ENCODE measurements around the gene SMG9.

Gene SMG9

GRCh38 chr19:43724896-43725295 is 29.9 kb downstream of the SMG9 start:
- Histone ChIP-seq H4K8ac (ENCODE audit: low read length) (no peak overlapping the region), H3K18ac (ENCODE audit: low read depth in 1 of 2, low read length in 2 of 2) (no peak overlapping the region), H3K9me3 (ENCODE audit: control insufficient read depth, low read length) (no peaks in the 10 kb centered on the region), H2AFZ (ENCODE audit: low read depth, low read length) (no peak overlapping the region), H3K36me3 (ENCODE audit: control insufficient read depth in 1 of 2, insufficient read depth in 2 of 2, low read depth in 1 of 2, low read length in 2 of 2) (peaks cover 26 to 29% of the 10 kb centered on the region in 2 experiments), H2BK15ac (ENCODE audit: low read depth, poor library complexity, severe bottlenecking) (no peak overlapping the region), H3K4me2 (ENCODE audit: low read length, poor library complexity, severe bottlenecking) (no peak overlapping the region), H3K4me1 (ENCODE audit: control insufficient read depth, insufficient read depth, low read depth, low read length) (peaks cover 3% of the 10 kb centered on the region), H3K4me3 (ENCODE audit: insufficient read depth in 1 of 2, low read depth in 1 of 2, low read length in 2 of 2) (no peak overlapping the region), H2BK5ac (ENCODE audit: low read depth, low read length, poor library complexity, severe bottlenecking) (no peak overlapping the region), H4K91ac (ENCODE audit: low read length) (no peak overlapping the region), H2BK12ac (ENCODE audit: low read length in 2 of 2) (no peak overlapping the region), H3K27ac (ENCODE audit: low read length, poor library complexity, severe bottlenecking) (no peak overlapping the region), H3K4ac (ENCODE audit: low read depth in 1 of 2, low read length in 2 of 2) (no peak overlapping the region), H3K27me3 (ENCODE audit: control insufficient read depth in 1 of 2, insufficient read depth in 1 of 2, low read length in 2 of 2) (no peaks in the 10 kb centered on the region), H3K9ac (ENCODE audit: low read length) (no peak overlapping the region), H3K14ac (ENCODE audit: low read length in 2 of 2) (no peak overlapping the region), H3K79me1 (replicated peaks; ENCODE audit: low read length, poor library complexity, severe bottlenecking) (no peaks in the 10 kb centered on the region), H2AK5ac (ENCODE audit: low read length, severe bottlenecking) (no peak overlapping the region), H3K23ac (ENCODE audit: low read length in 2 of 2) (no peak overlapping the region), H2BK120ac (ENCODE audit: low read depth, low read length) (no peak overlapping the region)
- WGBS = 94% methylated on average over 7 of the region's 8 CpGs
- no peak for DNase-seq

GRCh38 chr19:43723588-43723987 is 31.2 kb downstream of the SMG9 start:
- Histone ChIP-seq H3K4ac (ENCODE audit: low read depth in 1 of 2, low read length in 2 of 2) (no peak overlapping the region), H3K9ac (ENCODE audit: low read length) (no peak overlapping the region), H3K14ac (ENCODE audit: low read length in 2 of 2) (no peak overlapping the region), H3K27me3 (ENCODE audit: control insufficient read depth in 1 of 2, insufficient read depth in 1 of 2, low read length in 2 of 2) (no peaks in the 10 kb centered on the region), H3K4me1 (ENCODE audit: control insufficient read depth, insufficient read depth, low read depth, low read length) (peaks cover 2% of the 10 kb centered on the region), H4K91ac (ENCODE audit: low read length) (no peak overlapping the region), H3K79me1 (replicated peaks; ENCODE audit: low read length, poor library complexity, severe bottlenecking) (no peaks in the 10 kb centered on the region), H3K23ac (ENCODE audit: low read length in 2 of 2) (no peak overlapping the region), H2BK5ac (ENCODE audit: low read depth, low read length, poor library complexity, severe bottlenecking) (no peak overlapping the region), H2AFZ (ENCODE audit: low read depth, low read length) (no peak overlapping the region), H3K9me3 (ENCODE audit: control insufficient read depth, low read length) (no peaks in the 10 kb centered on the region), H4K8ac (ENCODE audit: low read length) (no peak overlapping the region), H3K18ac (ENCODE audit: low read depth in 1 of 2, low read length in 2 of 2) (no peak overlapping the region), H2BK12ac (ENCODE audit: low read length in 2 of 2) (no peak overlapping the region), H2BK120ac (ENCODE audit: low read depth, low read length) (no peak overlapping the region), H2BK15ac (ENCODE audit: low read depth, poor library complexity, severe bottlenecking) (no peak overlapping the region), H2AK5ac (ENCODE audit: low read length, severe bottlenecking) (no peak overlapping the region), H3K36me3 (ENCODE audit: control insufficient read depth in 1 of 2, insufficient read depth in 2 of 2, low read depth in 1 of 2, low read length in 2 of 2) (peaks cover 13 to 20% of the 10 kb centered on the region in 2 experiments), H3K4me3 (ENCODE audit: insufficient read depth in 1 of 2, low read depth in 1 of 2, low read length in 2 of 2) (no peak overlapping the region), H3K4me2 (ENCODE audit: low read length, poor library complexity, severe bottlenecking) (no peak overlapping the region), H3K27ac (ENCODE audit: low read length, poor library complexity, severe bottlenecking) (no peak overlapping the region)
- 71% methylated on average over 8 of the region's 8 CpGs for WGBS
- DNase-seq = no peak

- H4K91ac ChIP-seq (ENCODE audit: low read length) = no peak overlapping the region
- H3K36me3 ChIP-seq (ENCODE audit: control insufficient read depth in 1 of 2, insufficient read depth in 2 of 2, low read depth in 1 of 2, low read length in 2 of 2) = peaks cover 0 to 4% of the 10 kb centered on the region in 2 experiments
- no peak overlapping the region for H3K27ac ChIP-seq (ENCODE audit: low read length, poor library complexity, severe bottlenecking)
- H4K8ac ChIP-seq (ENCODE audit: low read length) = no peak overlapping the region
- peaks cover 0 to 2% of the 10 kb centered on the region in 2 experiments for H3K27me3 ChIP-seq (ENCODE audit: control insufficient read depth in 1 of 2, insufficient read depth in 1 of 2, low read length in 2 of 2)
- H3K4me2 ChIP-seq (ENCODE audit: low read length, poor library complexity, severe bottlenecking) = no peak overlapping the region
- H3K9ac ChIP-seq (ENCODE audit: low read length) = no peak overlapping the region
- no peak overlapping the region for H2BK120ac ChIP-seq (ENCODE audit: low read depth, low read length)
- no peaks in the 10 kb centered on the region for H3K79me1 ChIP-seq (replicated peaks; ENCODE audit: low read length, poor library complexity, severe bottlenecking)
- H2BK15ac ChIP-seq (ENCODE audit: low read depth, poor library complexity, severe bottlenecking) = no peak overlapping the region
- no peak overlapping the region for H2BK5ac ChIP-seq (ENCODE audit: low read depth, low read length, poor library complexity, severe bottlenecking)
- H2BK12ac ChIP-seq (ENCODE audit: low read length in 2 of 2) = no peak overlapping the region
- no peak for DNase-seq
- no peaks in the 10 kb centered on the region for H3K9me3 ChIP-seq (ENCODE audit: control insufficient read depth, low read length)
- no peak overlapping the region for H3K14ac ChIP-seq (ENCODE audit: low read length in 2 of 2)
- no peak overlapping the region for H2AK5ac ChIP-seq (ENCODE audit: low read length, severe bottlenecking)
- no peak overlapping the region for H2AFZ ChIP-seq (ENCODE audit: low read depth, low read length)
- no peak overlapping the region for H3K4me3 ChIP-seq (ENCODE audit: insufficient read depth in 1 of 2, low read depth in 1 of 2, low read length in 2 of 2)
- WGBS = 82% methylated on average over 5 of the region's 5 CpGs
- peaks cover 2% of the 10 kb centered on the region for H3K4me1 ChIP-seq (ENCODE audit: control insufficient read depth, insufficient read depth, low read depth, low read length)
- no peak overlapping the region for H3K23ac ChIP-seq (ENCODE audit: low read length in 2 of 2)
- H3K18ac ChIP-seq (ENCODE audit: low read depth in 1 of 2, low read length in 2 of 2) = no peak overlapping the region
- H3K4ac ChIP-seq (ENCODE audit: low read depth in 1 of 2, low read length in 2 of 2) = no peak overlapping the region
These were observed 33.2 kb downstream of the SMG9 start for GRCh38 chr19:43721469-43722048.

- 89% methylated on average over 10 of the region's 10 CpGs for WGBS
- Histone ChIP-seq H4K91ac (ENCODE audit: low read length) (no peak overlapping the region), H3K27me3 (ENCODE audit: control insufficient read depth in 1 of 2, insufficient read depth in 1 of 2, low read length in 2 of 2) (peaks cover 0 to 2% of the 10 kb centered on the region in 2 experiments)
These were observed 33.8 kb downstream of the SMG9 start for GRCh38 chr19:43720936-43721335.

More at GRCh38 chr19:43720936-43721335, 33.8 kb downstream of the SMG9 start:
- H3K36me3 ChIP-seq (ENCODE audit: control insufficient read depth in 1 of 2, insufficient read depth in 2 of 2, low read depth in 1 of 2, low read length in 2 of 2) = peaks cover 0 to 4% of the 10 kb centered on the region in 2 experiments
- no peak overlapping the region for H2BK12ac ChIP-seq (ENCODE audit: low read length in 2 of 2)
- H3K9me3 ChIP-seq (ENCODE audit: control insufficient read depth, low read length) = no peaks in the 10 kb centered on the region
- no peak overlapping the region for H3K4me3 ChIP-seq (ENCODE audit: insufficient read depth in 1 of 2, low read depth in 1 of 2, low read length in 2 of 2)
- H3K79me1 ChIP-seq (replicated peaks; ENCODE audit: low read length, poor library complexity, severe bottlenecking) = no peaks in the 10 kb centered on the region
- no peak overlapping the region for H3K4me2 ChIP-seq (ENCODE audit: low read length, poor library complexity, severe bottlenecking)
- no peak overlapping the region for H3K9ac ChIP-seq (ENCODE audit: low read length)
- H2BK15ac ChIP-seq (ENCODE audit: low read depth, poor library complexity, severe bottlenecking) = no peak overlapping the region
- H2BK120ac ChIP-seq (ENCODE audit: low read depth, low read length) = no peak overlapping the region
- peaks cover 2% of the 10 kb centered on the region for H3K4me1 ChIP-seq (ENCODE audit: control insufficient read depth, insufficient read depth, low read depth, low read length)
- H3K27ac ChIP-seq (ENCODE audit: low read length, poor library complexity, severe bottlenecking) = no peak overlapping the region
- DNase-seq = no peak
- no peak overlapping the region for H4K8ac ChIP-seq (ENCODE audit: low read length)
- no peak overlapping the region for H3K23ac ChIP-seq (ENCODE audit: low read length in 2 of 2)
- H3K14ac ChIP-seq (ENCODE audit: low read length in 2 of 2) = no peak overlapping the region
- no peak overlapping the region for H3K4ac ChIP-seq (ENCODE audit: low read depth in 1 of 2, low read length in 2 of 2)
- H2BK5ac ChIP-seq (ENCODE audit: low read depth, low read length, poor library complexity, severe bottlenecking) = no peak overlapping the region
- H2AFZ ChIP-seq (ENCODE audit: low read depth, low read length) = no peak overlapping the region
- no peak overlapping the region for H3K18ac ChIP-seq (ENCODE audit: low read depth in 1 of 2, low read length in 2 of 2)
- no peak overlapping the region for H2AK5ac ChIP-seq (ENCODE audit: low read length, severe bottlenecking)

Data from mesenchymal stem cell (in vitro differentiated cells and primary cell).